GM18520 (cell line): Measurements from ENCODE around the gene IGHMBP2.

Experiments
- ATAC-seq: cut with Tn5 transposase; IDR thresholded peaks from one replicate; pipeline ENCODE4 v1.9.1; 2021; ENCODE audit not compliant: unreplicated experiment

The IGHMBP2 gene

GRCh38 chr11:68889948-68890446 is 13.7 kb upstream of the IGHMBP2 start:
- no peak for ATAC-seq

- no peak for ATAC-seq
These were observed 13.0 kb upstream of the IGHMBP2 start for GRCh38 chr11:68890490-68891231.

- ATAC-seq, result no peak
These were observed 12.2 kb upstream of the IGHMBP2 start for GRCh38 chr11:68891351-68891948.

GRCh38 chr11:68892576-68892975 is 11.1 kb upstream of the IGHMBP2 start:
- ATAC-seq, result no peak

- ATAC-seq, result no peak
These were observed 10.4 kb upstream of the IGHMBP2 start for GRCh38 chr11:68893282-68893681.

- ATAC-seq, result no peak
These were observed 7.3 kb upstream of the IGHMBP2 start for GRCh38 chr11:68896171-68896959.

GRCh38 chr11:68897441-68897840 is 6.2 kb upstream of the IGHMBP2 start:
- no peak for ATAC-seq

- no peak for ATAC-seq
These were observed 2.8 kb upstream of the IGHMBP2 start for GRCh38 chr11:68900835-68901381.

- ATAC-seq, result no peak
These were observed 657 bp downstream of the IGHMBP2 start for GRCh38 chr11:68904248-68904847.

GRCh38 chr11:68905421-68906360 is 2.0 kb downstream of the IGHMBP2 start:
- no peak for ATAC-seq

GRCh38 chr11:68908273-68908672 is 4.6 kb downstream of the IGHMBP2 start:
- no peak for ATAC-seq

- no peak for ATAC-seq
These were observed 7.3 kb downstream of the IGHMBP2 start for GRCh38 chr11:68910965-68911364.

GRCh38 chr11:68911731-68912130 is 8.0 kb downstream of the IGHMBP2 start:
- no peak for ATAC-seq

- ATAC-seq, result no peak
These were observed 8.6 kb downstream of the IGHMBP2 start for GRCh38 chr11:68912254-68912653.

GRCh38 chr11:68913188-68913587 is 9.5 kb downstream of the IGHMBP2 start:
- ATAC-seq, result no peak

- ATAC-seq, result no peak
These were observed 11.1 kb downstream of the IGHMBP2 start for GRCh38 chr11:68914761-68915160.

GRCh38 chr11:68916439-68916838 is 12.7 kb downstream of the IGHMBP2 start:
- no peak for ATAC-seq

- no peak for ATAC-seq
These were observed 19.9 kb downstream of the IGHMBP2 start for GRCh38 chr11:68923614-68924013.

GRCh38 chr11:68924073-68924925 is 20.6 kb downstream of the IGHMBP2 start:
- ATAC-seq, result no peak
